ENCODE data around the gene NEK10. TPM values are rescaled to one million over a fixed set of nuclear protein-coding genes. Genes with fewer than 3 reads are reported as not detected.

NEK10 gene
- total and polyA plus RNA-seq, 2 of the 4 experiments (the other 2 are of a cell fraction): 2.2 to 6.6 TPM

DNA sequence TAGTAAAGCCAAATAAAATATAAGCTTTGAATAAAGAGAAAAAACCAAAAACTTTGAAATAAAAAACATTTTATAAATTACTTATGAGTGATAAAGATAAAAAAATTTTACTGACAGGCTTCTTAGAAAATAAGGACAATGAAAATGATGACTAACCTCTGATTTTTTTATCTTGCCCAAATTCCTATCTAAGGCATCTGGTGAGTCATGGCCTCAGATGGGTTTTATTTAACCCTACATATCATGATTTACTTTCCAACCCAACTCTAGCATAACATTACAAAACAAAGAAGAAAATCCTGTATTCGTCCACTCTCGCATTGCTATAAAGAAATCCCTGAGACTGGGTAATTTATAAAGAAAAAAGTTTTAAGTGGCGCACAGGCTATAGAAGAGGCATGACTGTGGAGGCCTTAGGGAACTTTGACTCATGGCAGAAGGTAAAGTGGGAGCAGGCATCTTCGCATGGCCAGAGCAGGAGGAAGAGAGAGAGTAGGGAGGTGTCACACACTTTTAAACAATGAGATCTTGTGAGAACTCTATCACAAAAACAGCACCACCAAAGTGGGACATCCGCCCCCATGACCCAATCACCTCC, 152.1 kb downstream of the NEK10 start:
- Histone ChIP-seq H3K56ac (ENCODE audit: extremely low read depth, insufficient read depth, low read length) (no peak overlapping the region), H3K4ac (ENCODE audit: low read depth, low read length) (no peak overlapping the region), H2BK15ac (ENCODE audit: low read depth, low read length) (no peak overlapping the region; the same call in 2 of the 3 replicates), H3K27ac (ENCODE audit: insufficient read depth, low read length) (no peak overlapping the region), H4K91ac (ENCODE audit: insufficient read depth, low read depth, low read length) (no peak overlapping the region), H2AK5ac (ENCODE audit: low read depth, low read length) (no peak overlapping the region), H2AK9ac (replicated peaks; ENCODE audit: low read depth, low read length, poor library complexity) (no peak overlapping the region), H3K23ac (ENCODE audit: low read depth, low read length) (no peak overlapping the region), H2BK5ac (ENCODE audit: low read depth, low read length, poor library complexity, severe bottlenecking) (no peak overlapping the region), H3K18ac (ENCODE audit: low read depth, low read length) (no peak overlapping the region), H3K36me3 (ENCODE audit: control insufficient read depth, insufficient read depth, low read length) (no peaks in the 10 kb centered on the region), H3K9me3 (ENCODE audit: control insufficient read depth, insufficient read depth, low read length) (no peaks in the 10 kb centered on the region; the same call in 1 of the 2 replicates), H3K9ac (ENCODE audit: low read depth, low read length) (no peak overlapping the region), H4K5ac (ENCODE audit: low read depth, low read length) (no peak overlapping the region), H4K8ac (ENCODE audit: low read depth in 2 of 2, low read length in 2 of 2) (no peak overlapping the region), H2BK20ac (ENCODE audit: low read depth, low read length) (no peak overlapping the region), H3K4me2 (ENCODE audit: low read depth, low read length) (no peak overlapping the region), H3K9me1 (ENCODE audit: insufficient read depth, low read length) (no peaks in the 10 kb centered on the region), H2BK120ac (ENCODE audit: low read depth, low read length) (no peak overlapping the region), H2AFZ (replicated peaks; ENCODE audit: low read length, poor library complexity) (no peak overlapping the region), H3K14ac (replicated peaks; ENCODE audit: low read depth, low read length) (no peak overlapping the region), H3K4me1 (ENCODE audit: control insufficient read depth, insufficient read depth, low read length) (no peaks in the 10 kb centered on the region), H3K79me1 (ENCODE audit: low read depth in 1 of 2, low read length in 2 of 2) (no peaks in the 10 kb centered on the region), H3K27me3 (ENCODE audit: control insufficient read depth, insufficient read depth, low read length) (no peaks in the 10 kb centered on the region), H4K20me1 (ENCODE audit: insufficient read depth, low read length) (no peaks in the 10 kb centered on the region), H3K4me3 (ENCODE audit: insufficient read depth, low read depth, low read length) (no peak overlapping the region)
- in situ Hi-C loops (cut with MboI; ENCODE audit: low sequenced_read_pairs) (no loop called here), dilution Hi-C loops (cut with HindIII; ENCODE audit: low sequenced_read_pairs, unreplicated experiment) (no loop called here), intact Hi-C loops (cut with micrococcal nuclease) (no loop called here)
- DNase-seq (peak; percentile 58), ATAC-seq (ENCODE audit: low read depth) (peak; percentile 72)
- BruUV-seq (replicated peaks): no TSS peak
- ChIA-PET CTCF (no interaction called here), POLR2A (ENCODE audit: unreplicated experiment) (no interaction called here)
- TF ChIP-seq BHLHE40 (IDR thresholded peaks at IDR 0.05; ENCODE audit: low read depth, low read length) (peak; percentile 13; the same call in 1 of the 2 replicates), CHD1 (IDR thresholded peaks at IDR 0.05; ENCODE audit: low read depth, low read length) (no peak), POLR2A (IDR thresholded peaks at IDR 0.05; ENCODE audit: low read depth, low read length) (no peak), FOS (IDR thresholded peaks at IDR 0.05; ENCODE audit: low read depth, low read length) (peak; percentile 68; the same call in 1 of the 2 replicates)
- TF ChIP-seq, protein P1, sequence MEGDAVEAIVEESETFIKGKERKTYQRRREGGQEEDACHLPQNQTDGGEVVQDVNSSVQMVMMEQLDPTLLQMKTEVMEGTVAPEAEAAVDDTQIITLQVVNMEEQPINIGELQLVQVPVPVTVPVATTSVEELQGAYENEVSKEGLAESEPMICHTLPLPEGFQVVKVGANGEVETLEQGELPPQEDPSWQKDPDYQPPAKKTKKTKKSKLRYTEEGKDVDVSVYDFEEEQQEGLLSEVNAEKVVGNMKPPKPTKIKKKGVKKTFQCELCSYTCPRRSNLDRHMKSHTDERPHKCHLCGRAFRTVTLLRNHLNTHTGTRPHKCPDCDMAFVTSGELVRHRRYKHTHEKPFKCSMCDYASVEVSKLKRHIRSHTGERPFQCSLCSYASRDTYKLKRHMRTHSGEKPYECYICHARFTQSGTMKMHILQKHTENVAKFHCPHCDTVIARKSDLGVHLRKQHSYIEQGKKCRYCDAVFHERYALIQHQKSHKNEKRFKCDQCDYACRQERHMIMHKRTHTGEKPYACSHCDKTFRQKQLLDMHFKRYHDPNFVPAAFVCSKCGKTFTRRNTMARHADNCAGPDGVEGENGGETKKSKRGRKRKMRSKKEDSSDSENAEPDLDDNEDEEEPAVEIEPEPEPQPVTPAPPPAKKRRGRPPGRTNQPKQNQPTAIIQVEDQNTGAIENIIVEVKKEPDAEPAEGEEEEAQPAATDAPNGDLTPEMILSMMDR (conservative IDR thresholded peaks at IDR 0.05; ENCODE audit: low read depth, low read length): no peak
- 100% methylated on average over 1 of the region's 5 CpGs; no CpG with 5 or more reads in 1 of the 2 experiments for WGBS, 2 experiments (ENCODE audit: extremely low coverage in 2 of 2, insufficient read length in 1 of 2)
